PC-3 (cell line): ENCODE measurements around the gene ARHGEF6.

Source experiments
- EZH2 ChIP-seq: fragments of 300-600 bp; sonication (generic); IDR thresholded peaks from one replicate; pipeline ENCODE4 v1.6.1; 2017; ENCODE audit warnings: antibody characterized with exemption, mild to moderate bottlenecking, low read length; ENCODE audit not compliant: unreplicated experiment
- EZH2phosphoT487 ChIP-seq: fragments of 300-600 bp; sonication (generic); IDR thresholded peaks from 2 replicates; pipeline ENCODE4 v1.6.1; 2018; ENCODE audit warnings: mild to moderate bottlenecking, antibody characterized with exemption, low read length, borderline replicate concordance
- TF ChIP-seq, protein P1 (sequence below): fragments of 300-600 bp; sonication (generic); conservative IDR thresholded peaks from 2 replicates; pipeline ENCODE4 v1.5.1; 2017; ENCODE audit warnings: antibody characterized with exemption, low read depth, mild to moderate bottlenecking, low read length

DNA sequence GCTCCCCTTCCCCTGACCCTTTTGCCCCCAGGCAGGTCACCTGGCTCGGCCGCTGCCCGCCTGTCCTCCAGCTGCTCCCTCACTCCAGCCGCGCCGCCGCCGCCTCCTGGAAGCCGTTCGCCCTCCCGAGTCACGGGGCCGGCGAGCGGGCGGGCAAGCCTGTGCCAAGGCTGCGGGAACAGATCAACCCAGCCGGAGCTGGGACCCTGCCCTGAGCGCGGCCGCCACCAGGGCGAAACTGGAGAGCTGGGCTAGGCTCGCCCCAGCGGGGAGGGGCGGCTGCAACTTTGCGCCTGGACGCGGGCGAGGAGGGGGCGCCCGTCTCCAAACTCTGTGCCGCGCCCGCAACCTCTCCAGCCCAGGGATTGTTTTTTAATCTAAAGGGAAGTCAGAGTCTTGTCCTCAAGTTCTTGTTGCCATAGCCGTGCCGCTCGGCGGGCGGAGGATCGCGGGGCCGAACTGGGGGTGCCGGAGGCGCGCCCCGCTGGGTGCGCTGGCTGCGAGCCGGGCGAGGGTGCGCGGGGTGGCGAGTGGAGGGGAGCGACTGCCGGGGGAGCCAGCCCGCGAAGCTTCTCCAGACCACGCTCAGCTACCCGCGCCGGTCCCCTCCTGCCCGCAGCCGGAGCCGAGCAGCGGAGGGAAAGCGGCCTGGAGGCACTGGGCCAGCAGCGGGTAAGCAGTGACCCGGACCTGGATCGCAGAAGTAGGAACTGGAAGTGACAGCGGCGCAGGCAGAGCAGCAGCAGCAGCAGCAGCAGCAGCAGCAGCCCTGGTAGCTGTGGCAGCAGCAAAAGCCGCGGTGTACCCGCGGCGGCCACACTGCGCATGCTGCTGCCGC lies 13.4 kb downstream of the ARHGEF6 start:
- TF ChIP-seq, protein P1, sequence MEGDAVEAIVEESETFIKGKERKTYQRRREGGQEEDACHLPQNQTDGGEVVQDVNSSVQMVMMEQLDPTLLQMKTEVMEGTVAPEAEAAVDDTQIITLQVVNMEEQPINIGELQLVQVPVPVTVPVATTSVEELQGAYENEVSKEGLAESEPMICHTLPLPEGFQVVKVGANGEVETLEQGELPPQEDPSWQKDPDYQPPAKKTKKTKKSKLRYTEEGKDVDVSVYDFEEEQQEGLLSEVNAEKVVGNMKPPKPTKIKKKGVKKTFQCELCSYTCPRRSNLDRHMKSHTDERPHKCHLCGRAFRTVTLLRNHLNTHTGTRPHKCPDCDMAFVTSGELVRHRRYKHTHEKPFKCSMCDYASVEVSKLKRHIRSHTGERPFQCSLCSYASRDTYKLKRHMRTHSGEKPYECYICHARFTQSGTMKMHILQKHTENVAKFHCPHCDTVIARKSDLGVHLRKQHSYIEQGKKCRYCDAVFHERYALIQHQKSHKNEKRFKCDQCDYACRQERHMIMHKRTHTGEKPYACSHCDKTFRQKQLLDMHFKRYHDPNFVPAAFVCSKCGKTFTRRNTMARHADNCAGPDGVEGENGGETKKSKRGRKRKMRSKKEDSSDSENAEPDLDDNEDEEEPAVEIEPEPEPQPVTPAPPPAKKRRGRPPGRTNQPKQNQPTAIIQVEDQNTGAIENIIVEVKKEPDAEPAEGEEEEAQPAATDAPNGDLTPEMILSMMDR = peak; percentile 46
- no peak for TF ChIP-seq EZH2
- no peak for TF ChIP-seq EZH2phosphoT487
